GM12892 (cell line): ENCODE data around the gene COL4A1.
"Not testable (repeated sequence)": the region's sequence is repeated elsewhere in the genome, so short reads cannot be mapped to it uniquely, and the experiment has no call there.

ENCODE experiments used
- DNase-seq: peaks from one replicate; pipeline ENCODE4 v3.0.0; 2011; ENCODE audit not compliant: insufficient read length
- FAIRE-seq: peaks from 2 replicates; lab custom pipeline; 2011; peaks lifted over from hg19 to GRCh38; lab: Jason Lieb, UNC
- POLR2A ChIP-seq: IDR thresholded peaks from 2 replicates; pipeline ENCODE4 v1.6.1; 2011; ENCODE audit warnings: low read depth, low read length, control low read depth
- POLR2AphosphoS5 ChIP-seq: IDR thresholded peaks from 2 replicates; pipeline ENCODE4 v1.6.1; 2011; ENCODE audit warnings: low read depth, low read length, control low read depth
- TAF1 ChIP-seq: IDR thresholded peaks from 2 replicates; pipeline ENCODE4 v1.6.1; 2011; ENCODE audit warnings: low read depth, mild to moderate bottlenecking, control low read depth, low read length, borderline replicate concordance

Gene COL4A1

DNA sequence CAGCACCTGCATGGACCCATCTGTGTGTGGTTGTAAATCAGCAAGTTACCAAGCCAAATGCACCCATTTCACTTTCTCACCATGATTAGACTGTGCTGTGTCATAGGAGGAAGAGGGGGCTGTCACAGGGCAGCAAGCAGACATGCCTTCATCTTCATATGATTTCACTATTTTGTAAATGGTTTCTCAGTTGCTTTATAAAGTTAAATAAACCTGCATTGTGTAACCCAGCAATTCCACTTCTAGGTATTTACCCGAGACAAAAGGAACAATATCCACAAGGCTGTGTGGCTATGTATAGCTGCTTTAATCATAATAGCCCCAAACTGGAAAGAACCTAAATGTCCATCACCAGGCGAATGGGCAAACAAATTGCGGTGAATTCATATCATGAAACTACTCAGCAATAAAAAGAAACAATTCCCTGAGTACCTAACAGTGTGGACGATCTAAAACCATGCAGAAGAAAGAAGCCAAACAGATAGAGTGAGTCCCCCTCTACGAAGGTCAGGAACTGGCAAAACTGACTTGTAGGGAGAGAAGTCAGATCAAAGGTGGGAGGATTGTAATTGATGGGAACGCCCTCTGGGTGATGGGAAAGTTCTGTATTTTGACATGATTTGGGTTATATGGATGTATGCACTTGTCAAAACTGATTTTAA, 185.4 kb downstream of the COL4A1 start:
- DNase-seq (no peak), FAIRE-seq (peak; percentile 38)
- TF ChIP-seq POLR2AphosphoS5 (no peak), TAF1 (no peak), POLR2A (no peak)

DNA sequence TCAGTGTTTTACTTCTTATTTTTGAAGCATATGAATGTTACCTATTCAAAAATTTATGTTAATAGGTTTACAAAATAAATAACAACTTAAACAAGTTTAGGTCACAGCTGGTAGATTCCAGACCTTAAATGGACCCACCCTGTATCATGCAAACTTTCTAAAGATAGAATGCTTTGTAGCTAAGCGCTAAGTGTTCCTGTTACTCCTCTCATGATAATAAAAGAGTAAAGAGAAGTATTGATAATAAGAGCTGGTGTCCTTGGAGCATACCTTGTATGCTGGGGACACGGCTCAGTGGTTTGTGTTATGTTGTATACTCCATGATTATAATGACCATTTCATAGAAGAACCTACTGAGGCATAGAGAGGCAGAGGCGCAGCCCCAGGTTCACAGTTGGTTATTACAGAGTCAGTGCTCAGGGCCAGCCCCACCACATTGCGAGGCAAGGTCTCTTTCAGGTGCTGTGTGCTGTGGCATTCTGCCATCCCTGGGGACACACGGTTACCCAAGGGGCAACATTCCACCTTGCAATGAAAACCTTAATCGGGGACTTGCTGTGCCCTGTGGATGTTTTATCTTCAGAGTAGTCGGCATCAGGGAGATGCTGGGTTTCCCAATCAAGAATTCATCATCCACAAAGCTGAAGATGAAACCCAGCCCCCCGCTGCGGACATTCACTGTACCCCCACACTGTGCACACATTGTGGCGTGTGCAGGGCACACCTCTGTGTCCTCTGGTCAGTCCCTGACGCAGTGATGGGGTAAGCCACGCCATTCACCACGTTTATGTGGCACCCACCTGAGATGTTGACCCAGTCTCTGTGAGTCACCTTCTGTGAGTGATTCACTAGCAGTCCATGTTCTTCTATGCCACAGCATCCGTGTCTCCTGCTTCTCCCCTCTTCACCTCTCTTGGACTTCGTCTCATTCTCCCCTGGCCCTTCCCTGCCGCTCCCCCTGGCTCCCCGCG, 186.7 kb downstream of the COL4A1 start:
- TF ChIP-seq POLR2AphosphoS5: no peak
- TF ChIP-seq POLR2A: no peak
- TF ChIP-seq TAF1: no peak
- DNase-seq (no peak), FAIRE-seq (no peak)

DNA sequence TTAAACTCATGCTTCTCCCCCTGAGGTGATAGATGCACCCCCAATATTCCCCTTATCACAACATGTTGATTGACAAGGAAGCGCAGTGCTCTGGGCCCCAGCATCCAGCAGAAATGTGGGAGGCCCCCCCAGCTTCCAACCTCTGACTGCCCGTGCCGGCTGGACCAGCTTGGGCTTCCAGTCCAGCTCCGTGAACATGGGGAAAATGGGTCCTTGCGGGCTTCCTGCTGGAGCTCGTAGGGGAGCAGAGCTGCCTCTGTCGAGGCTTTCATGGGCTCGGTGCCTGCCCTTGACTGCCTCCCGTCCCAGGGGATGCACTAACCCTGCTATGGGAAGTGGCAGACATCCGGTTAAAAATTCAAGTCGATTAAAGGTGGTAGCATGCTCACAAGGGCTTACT, 188.9 kb downstream of the COL4A1 start:
- TF ChIP-seq TAF1 (no peak), POLR2A (no peak), POLR2AphosphoS5 (no peak)

DNA sequence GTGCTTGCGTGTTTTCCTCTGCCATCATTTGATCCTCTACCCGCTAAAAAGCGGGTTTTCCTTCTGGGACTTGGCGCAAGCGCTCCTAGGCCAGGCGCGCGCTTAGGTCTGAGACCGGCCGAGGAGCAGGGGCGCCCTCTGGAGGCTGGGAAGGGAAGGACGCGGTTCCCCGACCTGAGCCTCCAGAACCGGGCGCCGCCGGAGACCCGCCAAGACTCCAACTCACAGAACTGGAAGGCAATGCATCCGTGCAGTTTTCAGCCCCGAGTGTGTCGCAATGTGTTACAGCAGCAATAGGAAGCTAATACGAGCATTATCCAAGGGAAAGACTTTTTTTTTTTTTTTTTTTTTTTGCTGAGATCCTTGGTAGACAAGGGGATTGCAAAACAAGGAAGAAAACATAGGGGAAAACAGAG, 190.9 kb downstream of the COL4A1 start:
- peak; percentile 40 for DNase-seq
- no peak for FAIRE-seq
- TF ChIP-seq POLR2AphosphoS5: no peak
- no peak for TF ChIP-seq TAF1
- no peak for TF ChIP-seq POLR2A

More for the DNA sequence above, 188.9 kb downstream of the COL4A1 start:
- FAIRE-seq: no peak
- DNase-seq: no peak

- no peak for TF ChIP-seq TAF1
- no peak for TF ChIP-seq POLR2AphosphoS5
- TF ChIP-seq POLR2A: no peak
- FAIRE-seq (no peak), DNase-seq (no peak)
Observed at GRCh38 chr13:110115591-110115990, 191.4 kb downstream of the COL4A1 start.

- TF ChIP-seq POLR2AphosphoS5 (no peak), TAF1 (no peak), POLR2A (no peak)
- DNase-seq (no peak), FAIRE-seq (no peak)
Observed at GRCh38 chr13:110114316-110114715, 192.6 kb downstream of the COL4A1 start.

DNA sequence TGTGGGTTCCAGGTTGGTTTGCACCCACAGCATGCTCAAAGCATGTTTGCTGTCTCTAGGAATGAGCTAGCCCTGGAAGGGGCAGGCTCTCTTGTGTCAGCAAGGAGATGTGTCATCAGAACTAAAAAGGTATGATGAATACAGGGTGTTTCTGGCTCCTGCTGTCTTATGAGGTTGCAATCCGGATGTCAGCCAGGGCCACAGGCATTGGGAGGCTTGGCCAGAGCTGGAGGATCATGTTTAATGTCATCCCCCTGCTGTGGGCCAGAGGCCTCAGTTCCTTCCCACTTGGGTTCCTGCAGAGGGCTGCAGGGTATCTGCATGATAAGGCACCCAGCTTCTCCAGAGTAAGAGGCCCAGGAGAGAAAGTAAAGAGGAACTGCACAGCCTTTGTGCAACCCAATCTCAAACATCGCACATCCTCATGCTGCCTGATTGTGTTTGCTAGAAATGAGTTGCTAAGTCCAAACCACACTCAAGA, 193.6 kb downstream of the COL4A1 start:
- FAIRE-seq (no peak), DNase-seq (no peak)

DNA sequence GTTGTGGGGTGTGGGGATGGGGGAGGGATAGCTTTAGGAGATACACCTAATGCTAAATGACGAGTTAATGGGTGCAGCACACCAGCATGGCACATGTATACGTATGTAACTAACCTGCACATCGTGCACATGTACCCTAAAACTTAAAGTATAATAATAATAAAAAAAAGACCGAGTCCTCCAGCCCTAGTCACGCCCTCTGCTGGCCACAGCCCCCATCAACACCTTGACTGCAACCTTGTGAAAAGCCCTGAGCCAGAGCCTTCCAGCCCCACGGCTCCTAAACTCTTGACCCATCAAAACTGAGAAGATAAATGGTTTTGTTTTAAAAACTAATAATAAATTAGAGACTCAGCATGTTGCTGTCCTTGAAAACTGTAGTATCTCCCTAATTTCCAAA, 194.6 kb downstream of the COL4A1 start:
- FAIRE-seq, DNase-seq: not testable (repeated sequence)

More for the DNA sequence above, 193.6 kb downstream of the COL4A1 start:
- TF ChIP-seq POLR2AphosphoS5 (no peak), TAF1 (no peak), POLR2A (no peak)

GRCh38 chr13:110110783-110111182, 196.2 kb downstream of the COL4A1 start:
- FAIRE-seq (no peak), DNase-seq (no peak)
- no peak for TF ChIP-seq POLR2A
- no peak for TF ChIP-seq POLR2AphosphoS5
- no peak for TF ChIP-seq TAF1

GRCh38 chr13:110109910-110110309, 197.0 kb downstream of the COL4A1 start:
- FAIRE-seq (no peak), DNase-seq (no peak)
- TF ChIP-seq POLR2A (no peak), POLR2AphosphoS5 (no peak), TAF1 (no peak)

- DNase-seq: no peak
- no peak for FAIRE-seq
- TF ChIP-seq TAF1 (no peak), POLR2A (no peak), POLR2AphosphoS5 (no peak)
Observed at GRCh38 chr13:110109140-110109783, 197.7 kb downstream of the COL4A1 start.
